Measurements from ENCODE around the gene AMZ1.
A peak's percentile ranks its signal among the peaks of the same experiment; 100 is the strongest.

The AMZ1 gene

DNA sequence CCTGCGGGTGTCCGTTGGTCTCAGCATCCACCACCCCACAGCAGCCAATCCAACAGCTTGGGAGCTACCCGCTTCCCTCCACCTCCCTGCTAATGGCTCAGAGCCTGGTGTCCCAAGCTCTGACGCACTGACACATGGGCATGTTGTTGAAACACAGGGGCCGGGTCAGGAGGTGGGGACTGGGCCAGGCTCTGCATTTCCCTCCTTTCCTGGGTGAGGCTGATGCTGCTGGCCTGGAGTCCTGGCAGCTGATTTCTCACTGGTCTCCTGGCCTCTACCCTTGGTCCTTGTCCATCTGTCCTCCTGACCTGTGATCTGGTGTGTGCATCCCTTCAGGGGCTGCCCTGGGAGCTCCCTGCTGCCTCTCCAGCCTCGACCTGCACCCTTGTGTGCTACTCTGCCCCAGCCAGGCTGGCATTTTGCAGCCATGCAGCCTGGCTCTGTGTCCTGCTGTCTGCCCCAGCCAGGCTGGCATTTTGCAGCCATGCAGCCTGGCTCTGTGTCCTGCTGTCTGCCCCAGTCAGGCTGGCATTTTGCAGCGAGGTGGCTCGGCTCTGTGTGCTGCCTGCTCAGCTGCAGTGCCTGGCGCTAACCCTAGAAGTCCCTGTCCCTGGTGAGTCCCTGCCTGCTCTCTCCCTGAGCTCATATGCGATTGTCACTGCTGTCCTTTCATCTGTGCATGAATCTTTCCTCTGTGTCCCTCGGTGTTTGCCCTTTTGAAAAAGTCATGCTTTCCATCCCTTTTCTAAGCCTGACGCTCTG is 14.0 kb downstream of the AMZ1 start:
- Histone ChIP-seq H3K9ac (ENCODE audit: low read length) (no peak overlapping the region), H3K4me3 (ENCODE audit: low read length) (no peak overlapping the region), H2BK15ac (replicated peaks; ENCODE audit: low read depth) (no peak overlapping the region), H3K27ac (ENCODE audit: low read depth, low read length) (no peak overlapping the region), H3K27me3 (ENCODE audit: insufficient read depth, low read length, poor library complexity) (no peaks in the 10 kb centered on the region), H3K36me3 (ENCODE audit: control insufficient read depth, insufficient read depth, low read length) (no peaks in the 10 kb centered on the region), H4K8ac (ENCODE audit: low read depth, low read length) (no peak overlapping the region), H2BK5ac (ENCODE audit: low read length) (no peak overlapping the region), H3K18ac (ENCODE audit: low read length) (no peak overlapping the region), H3K79me1 (ENCODE audit: low read length) (no peaks in the 10 kb centered on the region), H2BK120ac (ENCODE audit: low read depth, low read length) (no peak overlapping the region), H3K79me2 (ENCODE audit: control insufficient read depth, insufficient read depth, low read length) (no peaks in the 10 kb centered on the region), H3K56ac (ENCODE audit: low read length) (no peak overlapping the region), H2AK5ac (ENCODE audit: low read length) (no peak overlapping the region), H3K4me1 (ENCODE audit: control insufficient read depth, low read depth, low read length) (peaks cover 2% of the 10 kb centered on the region), H3K23ac (ENCODE audit: low read length) (no peak overlapping the region), H4K5ac (ENCODE audit: low read length) (no peak overlapping the region), H3K4ac (ENCODE audit: low read depth, low read length) (no peak overlapping the region), H3K4me2 (ENCODE audit: low read length) (no peak overlapping the region)
- no CpG with 5 or more reads among the region's 12 CpGs for WGBS (ENCODE audit: extremely low coverage, insufficient coverage, low lambda C conversion rate)
- no peak for DNase-seq

DNA sequence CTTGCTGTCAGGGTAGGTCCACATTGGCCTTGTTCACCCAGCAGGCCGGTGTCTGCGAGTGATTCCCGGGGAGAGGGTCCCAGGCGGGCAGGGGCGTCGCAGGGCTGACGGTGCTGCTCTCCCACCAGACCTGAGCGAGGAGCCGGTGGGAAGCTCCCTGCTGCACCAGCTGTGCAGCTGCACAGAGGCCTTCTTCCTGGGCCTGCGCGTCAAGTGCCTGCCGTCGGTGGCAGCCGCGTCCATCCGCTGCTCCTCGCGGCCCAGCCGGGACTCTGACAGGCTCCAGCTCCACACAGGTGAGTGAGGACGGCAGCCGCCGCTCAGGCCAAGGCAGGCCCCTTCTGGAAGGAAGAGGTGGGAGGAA is 14.6 kb downstream of the AMZ1 start:
- no peak overlapping the region for H3K23ac ChIP-seq (ENCODE audit: low read length)
- H3K4me3 ChIP-seq (ENCODE audit: low read length), result no peak overlapping the region
- H3K4me2 ChIP-seq (ENCODE audit: low read length), result no peak overlapping the region
- H4K5ac ChIP-seq (ENCODE audit: low read length), result no peak overlapping the region
- no peak overlapping the region for H4K8ac ChIP-seq (ENCODE audit: low read depth, low read length)
- no peaks in the 10 kb centered on the region for H3K79me2 ChIP-seq (ENCODE audit: control insufficient read depth, insufficient read depth, low read length)
- H2BK120ac ChIP-seq (ENCODE audit: low read depth, low read length), result no peak overlapping the region
- no peak for DNase-seq
- no peaks in the 10 kb centered on the region for H3K79me1 ChIP-seq (ENCODE audit: low read length)
- no CpG with 5 or more reads among the region's 22 CpGs for WGBS (ENCODE audit: extremely low coverage, insufficient coverage, low lambda C conversion rate)
- H3K27ac ChIP-seq (ENCODE audit: low read depth, low read length), result no peak overlapping the region
- H3K4ac ChIP-seq (ENCODE audit: low read depth, low read length), result no peak overlapping the region
- no peak overlapping the region for H2BK5ac ChIP-seq (ENCODE audit: low read length)
- no peak overlapping the region for H3K56ac ChIP-seq (ENCODE audit: low read length)
- H2AK5ac ChIP-seq (ENCODE audit: low read length), result no peak overlapping the region
- H3K27me3 ChIP-seq (ENCODE audit: insufficient read depth, low read length, poor library complexity), result no peaks in the 10 kb centered on the region
- H2BK15ac ChIP-seq (replicated peaks; ENCODE audit: low read depth), result no peak overlapping the region
- H3K18ac ChIP-seq (ENCODE audit: low read length), result no peak overlapping the region
- no peak overlapping the region for H3K9ac ChIP-seq (ENCODE audit: low read length)
- H3K36me3 ChIP-seq (ENCODE audit: control insufficient read depth, insufficient read depth, low read length), result no peaks in the 10 kb centered on the region
- peaks cover 4% of the 10 kb centered on the region for H3K4me1 ChIP-seq (ENCODE audit: control insufficient read depth, low read depth, low read length)

DNA sequence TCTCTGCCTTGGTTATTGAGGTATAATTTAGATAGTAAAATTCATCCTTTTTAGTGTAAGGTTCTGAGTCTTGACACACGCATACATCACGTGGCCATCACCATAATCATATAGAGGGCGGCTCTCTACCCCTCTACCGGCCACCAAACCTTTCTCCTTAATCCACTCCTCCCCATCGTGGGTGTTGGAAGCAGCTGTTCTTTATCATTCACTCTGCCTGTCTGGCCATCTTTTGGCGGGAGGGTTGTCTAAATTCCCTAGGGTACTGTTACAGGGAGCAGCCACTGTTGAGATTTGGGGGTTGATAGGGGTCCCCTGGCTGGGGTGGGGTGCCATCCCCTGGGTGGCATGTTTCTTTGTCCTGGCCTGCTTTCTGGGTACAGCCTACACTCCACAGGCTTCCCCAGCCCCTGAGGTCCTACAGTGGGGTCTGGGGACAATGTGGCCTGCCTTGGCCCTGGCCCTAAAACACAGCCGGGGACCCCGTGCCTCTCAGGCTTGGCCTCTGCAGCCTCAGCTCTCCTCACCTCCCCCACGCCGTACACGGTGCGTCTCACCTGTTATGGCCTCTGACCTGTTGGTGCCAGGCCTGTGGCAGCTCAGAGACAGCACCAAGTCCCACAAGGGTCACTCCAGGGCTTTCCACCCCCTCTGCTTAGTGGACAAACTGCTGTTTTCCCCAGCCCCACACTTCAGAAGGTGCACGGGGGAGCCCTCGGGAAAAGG is 17.5 kb downstream of the AMZ1 start:
- H2BK5ac ChIP-seq (ENCODE audit: low read length), result no peak overlapping the region
- H3K27me3 ChIP-seq (ENCODE audit: insufficient read depth, low read length, poor library complexity), result no peaks in the 10 kb centered on the region
- no peak overlapping the region for H3K4me2 ChIP-seq (ENCODE audit: low read length)
- H2AK5ac ChIP-seq (ENCODE audit: low read length), result no peak overlapping the region
- no peak overlapping the region for H3K4ac ChIP-seq (ENCODE audit: low read depth, low read length)
- no peak overlapping the region for H4K8ac ChIP-seq (ENCODE audit: low read depth, low read length)
- no peak overlapping the region for H4K5ac ChIP-seq (ENCODE audit: low read length)
- H3K23ac ChIP-seq (ENCODE audit: low read length), result no peak overlapping the region
- H2BK15ac ChIP-seq (replicated peaks; ENCODE audit: low read depth), result no peak overlapping the region
- H3K79me1 ChIP-seq (ENCODE audit: low read length), result no peaks in the 10 kb centered on the region
- no peak overlapping the region for H3K9ac ChIP-seq (ENCODE audit: low read length)
- H2BK120ac ChIP-seq (ENCODE audit: low read depth, low read length), result no peak overlapping the region
- no peaks in the 10 kb centered on the region for H3K36me3 ChIP-seq (ENCODE audit: control insufficient read depth, insufficient read depth, low read length)
- no peak for DNase-seq
- H3K4me1 ChIP-seq (ENCODE audit: control insufficient read depth, low read depth, low read length), result peaks cover 4% of the 10 kb centered on the region
- H3K79me2 ChIP-seq (ENCODE audit: control insufficient read depth, insufficient read depth, low read length), result no peaks in the 10 kb centered on the region
- H3K56ac ChIP-seq (ENCODE audit: low read length), result no peak overlapping the region
- no peak overlapping the region for H3K4me3 ChIP-seq (ENCODE audit: low read length)
- no peak overlapping the region for H3K18ac ChIP-seq (ENCODE audit: low read length)
- no CpG with 5 or more reads among the region's 14 CpGs for WGBS (ENCODE audit: extremely low coverage, insufficient coverage, low lambda C conversion rate)
- H3K27ac ChIP-seq (ENCODE audit: low read depth, low read length), result no peak overlapping the region

DNA sequence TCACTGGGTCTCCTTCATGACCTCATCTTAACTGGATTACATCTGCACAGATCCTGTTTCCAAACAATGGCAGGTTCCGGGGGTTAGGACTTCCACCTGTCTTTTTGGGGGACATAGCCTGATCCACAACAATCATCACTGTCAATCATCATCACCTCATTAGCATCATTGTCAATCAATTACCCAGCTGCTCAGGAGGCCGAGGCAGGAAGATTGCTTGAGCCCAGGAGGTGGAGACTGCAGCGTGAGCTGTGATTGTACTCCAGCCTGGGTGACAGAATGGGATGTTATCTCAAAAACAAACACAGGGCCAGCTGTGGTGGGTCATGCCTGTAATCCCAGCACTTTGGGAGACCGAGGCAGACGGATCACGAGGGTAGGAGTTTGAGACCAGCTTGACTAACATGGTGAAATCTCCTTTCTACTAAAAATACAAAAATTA is 18.7 kb downstream of the AMZ1 start:
- Histone ChIP-seq H3K4me1 (ENCODE audit: control insufficient read depth, low read depth, low read length) (peaks cover 4% of the 10 kb centered on the region), H3K4ac (ENCODE audit: low read depth, low read length) (no peak overlapping the region), H4K5ac (ENCODE audit: low read length) (no peak overlapping the region), H3K36me3 (ENCODE audit: control insufficient read depth, insufficient read depth, low read length) (no peaks in the 10 kb centered on the region), H4K8ac (ENCODE audit: low read depth, low read length) (no peak overlapping the region), H3K23ac (ENCODE audit: low read length) (no peak overlapping the region), H2BK5ac (ENCODE audit: low read length) (no peak overlapping the region), H3K27me3 (ENCODE audit: insufficient read depth, low read length, poor library complexity) (no peaks in the 10 kb centered on the region), H3K27ac (ENCODE audit: low read depth, low read length) (no peak overlapping the region), H3K9ac (ENCODE audit: low read length) (no peak overlapping the region), H2BK15ac (replicated peaks; ENCODE audit: low read depth) (no peak overlapping the region), H2AK5ac (ENCODE audit: low read length) (no peak overlapping the region), H3K18ac (ENCODE audit: low read length) (no peak overlapping the region), H3K56ac (ENCODE audit: low read length) (no peak overlapping the region), H3K79me2 (ENCODE audit: control insufficient read depth, insufficient read depth, low read length) (no peaks in the 10 kb centered on the region), H3K79me1 (ENCODE audit: low read length) (no peaks in the 10 kb centered on the region), H3K4me3 (ENCODE audit: low read length) (no peak overlapping the region), H3K4me2 (ENCODE audit: low read length) (no peak overlapping the region), H2BK120ac (ENCODE audit: low read depth, low read length) (no peak overlapping the region)
- DNase-seq, result peak; percentile 63
- no CpG with 5 or more reads among the region's 6 CpGs for WGBS (ENCODE audit: extremely low coverage, insufficient coverage, low lambda C conversion rate)

DNA sequence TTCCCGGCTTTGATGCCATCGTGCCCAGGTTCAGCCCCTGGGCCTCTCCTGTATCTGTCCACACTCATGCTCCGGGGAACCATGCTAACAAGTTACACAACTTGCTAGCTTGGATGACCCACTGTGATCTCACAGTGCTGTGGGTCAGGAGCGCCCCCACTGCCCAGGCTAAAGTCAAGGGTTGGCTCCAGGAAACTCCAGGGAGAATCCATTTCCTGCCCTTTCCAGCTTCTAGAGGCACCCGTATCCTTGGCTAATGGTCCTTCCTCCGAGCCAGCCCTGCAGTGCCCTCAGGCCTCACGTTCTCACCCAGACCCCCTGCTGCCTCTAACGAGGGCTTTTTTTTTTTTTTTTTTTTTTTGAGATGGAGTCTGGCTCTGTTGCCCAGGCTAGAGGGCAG is 19.5 kb downstream of the AMZ1 start:
- no peak overlapping the region for H3K4me3 ChIP-seq (ENCODE audit: low read length)
- no peaks in the 10 kb centered on the region for H3K79me1 ChIP-seq (ENCODE audit: low read length)
- H2BK5ac ChIP-seq (ENCODE audit: low read length), result no peak overlapping the region
- no peak overlapping the region for H2AK5ac ChIP-seq (ENCODE audit: low read length)
- no peaks in the 10 kb centered on the region for H3K79me2 ChIP-seq (ENCODE audit: control insufficient read depth, insufficient read depth, low read length)
- no peak overlapping the region for H2BK15ac ChIP-seq (replicated peaks; ENCODE audit: low read depth)
- no CpG with 5 or more reads among the region's 8 CpGs for WGBS (ENCODE audit: extremely low coverage, insufficient coverage, low lambda C conversion rate)
- no peaks in the 10 kb centered on the region for H3K27me3 ChIP-seq (ENCODE audit: insufficient read depth, low read length, poor library complexity)
- H2BK120ac ChIP-seq (ENCODE audit: low read depth, low read length), result no peak overlapping the region
- no peaks in the 10 kb centered on the region for H3K36me3 ChIP-seq (ENCODE audit: control insufficient read depth, insufficient read depth, low read length)
- H3K18ac ChIP-seq (ENCODE audit: low read length), result no peak overlapping the region
- H4K5ac ChIP-seq (ENCODE audit: low read length), result no peak overlapping the region
- H3K23ac ChIP-seq (ENCODE audit: low read length), result no peak overlapping the region
- no peak overlapping the region for H3K56ac ChIP-seq (ENCODE audit: low read length)
- H3K4me2 ChIP-seq (ENCODE audit: low read length), result no peak overlapping the region
- no peak overlapping the region for H3K27ac ChIP-seq (ENCODE audit: low read depth, low read length)
- H4K8ac ChIP-seq (ENCODE audit: low read depth, low read length), result no peak overlapping the region
- no peak overlapping the region for H3K4ac ChIP-seq (ENCODE audit: low read depth, low read length)
- H3K4me1 ChIP-seq (ENCODE audit: control insufficient read depth, low read depth, low read length), result peaks cover 4% of the 10 kb centered on the region
- no peak overlapping the region for H3K9ac ChIP-seq (ENCODE audit: low read length)
- peak; percentile 47 for DNase-seq
